ENCODE measurements around the gene SIT1.

DNA sequence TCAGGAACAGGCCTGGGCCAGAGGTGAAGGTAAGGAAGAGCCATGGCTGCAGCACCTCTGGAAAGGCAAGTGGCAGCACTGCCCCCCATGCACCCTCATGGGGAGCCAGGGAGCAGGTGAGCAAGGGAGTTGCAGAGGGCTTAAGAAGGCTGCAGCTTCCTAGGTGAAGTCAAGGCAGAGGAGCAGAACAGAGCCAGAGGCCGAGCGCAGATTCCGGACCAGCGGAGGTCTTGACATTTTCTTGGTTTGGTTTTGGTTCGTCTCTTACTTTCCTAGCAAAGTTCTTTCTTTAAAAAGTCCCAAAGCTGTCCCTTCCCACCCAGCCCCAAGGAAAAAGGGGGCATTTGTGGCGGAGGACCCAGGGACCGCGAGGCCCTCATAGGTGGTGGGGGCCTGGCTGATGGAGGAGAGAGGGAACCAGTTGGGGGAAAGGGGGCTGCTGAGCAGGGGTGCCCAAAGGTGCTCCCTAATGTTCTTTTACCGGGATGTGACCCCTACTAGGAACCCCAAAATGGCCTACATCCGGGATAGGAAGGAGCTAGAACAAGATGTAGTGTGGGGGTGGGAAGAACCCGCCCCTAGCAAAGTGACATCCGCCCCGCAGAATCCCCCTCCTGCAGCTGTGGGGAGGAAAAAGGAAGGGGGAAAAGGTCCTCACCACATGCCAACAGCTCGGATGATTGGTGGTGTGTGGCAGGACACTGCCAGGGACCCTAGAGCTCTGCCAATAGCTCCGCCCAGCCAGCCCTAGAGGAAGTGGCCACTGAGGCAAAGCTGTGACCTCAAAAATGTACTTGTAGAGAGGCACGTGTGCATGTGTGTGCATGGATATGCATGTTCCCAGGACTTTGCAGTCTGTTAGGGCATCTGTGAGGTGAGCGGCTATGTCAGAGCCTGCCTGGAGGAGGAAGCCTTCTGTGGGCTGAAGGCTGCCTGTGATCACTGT lies 31.6 kb downstream of the SIT1 start:
- TF ChIP-seq, protein P1, sequence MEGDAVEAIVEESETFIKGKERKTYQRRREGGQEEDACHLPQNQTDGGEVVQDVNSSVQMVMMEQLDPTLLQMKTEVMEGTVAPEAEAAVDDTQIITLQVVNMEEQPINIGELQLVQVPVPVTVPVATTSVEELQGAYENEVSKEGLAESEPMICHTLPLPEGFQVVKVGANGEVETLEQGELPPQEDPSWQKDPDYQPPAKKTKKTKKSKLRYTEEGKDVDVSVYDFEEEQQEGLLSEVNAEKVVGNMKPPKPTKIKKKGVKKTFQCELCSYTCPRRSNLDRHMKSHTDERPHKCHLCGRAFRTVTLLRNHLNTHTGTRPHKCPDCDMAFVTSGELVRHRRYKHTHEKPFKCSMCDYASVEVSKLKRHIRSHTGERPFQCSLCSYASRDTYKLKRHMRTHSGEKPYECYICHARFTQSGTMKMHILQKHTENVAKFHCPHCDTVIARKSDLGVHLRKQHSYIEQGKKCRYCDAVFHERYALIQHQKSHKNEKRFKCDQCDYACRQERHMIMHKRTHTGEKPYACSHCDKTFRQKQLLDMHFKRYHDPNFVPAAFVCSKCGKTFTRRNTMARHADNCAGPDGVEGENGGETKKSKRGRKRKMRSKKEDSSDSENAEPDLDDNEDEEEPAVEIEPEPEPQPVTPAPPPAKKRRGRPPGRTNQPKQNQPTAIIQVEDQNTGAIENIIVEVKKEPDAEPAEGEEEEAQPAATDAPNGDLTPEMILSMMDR (IDR thresholded peaks at IDR 0.05): no peak
- no peak for TF ChIP-seq POLR2A (IDR thresholded peaks at IDR 0.05)
